ENCODE results near the gene PIAS1.
"Not testable (repeated sequence)": the region's sequence is repeated elsewhere in the genome, so short reads cannot be mapped to it uniquely, and the experiment has no call there.

- not testable (repeated sequence) for TF ChIP-seq CTCF (IDR thresholded peaks at IDR 0.05; ENCODE audit: insufficient read depth, low read length); GABPA (IDR thresholded peaks at IDR 0.05; ENCODE audit: low read depth); REST (IDR thresholded peaks at IDR 0.05; ENCODE audit: insufficient replicate concordance, low read depth); POLR2AphosphoS5 (IDR thresholded peaks at IDR 0.05; ENCODE audit: low read depth); SPI1 (IDR thresholded peaks at IDR 0.05; ENCODE audit: borderline replicate concordance, low read depth)
Measured at GRCh38 chr15:68234520-68234919, 180.4 kb downstream of the PIAS1 start.
